BE2C (cell line): Measurements from ENCODE around the gene TERT.
"Not testable (repeated sequence)": the region's sequence is repeated elsewhere in the genome, so short reads cannot be mapped to it uniquely, and the experiment has no call there.

Experiments
- DNase-seq: peaks from one replicate; pipeline ENCODE4 v3.0.0-alpha.2; 2020
- H3K27me3 ChIP-seq: fragments of 250-450 bp; sonication (Bioruptor Pico); 2 replicates; pipeline ENCODE4 v1.5.1; 2020; ENCODE audit warnings: mild to moderate bottlenecking
- H3K36me3 ChIP-seq: fragments of 250-450 bp; sonication (Bioruptor Pico); 2 replicates; pipeline ENCODE4 v1.5.1; 2020; ENCODE audit warnings: mild to moderate bottlenecking
- H3K4me1 ChIP-seq: fragments of 250-450 bp; sonication (Bioruptor Pico); 2 replicates; pipeline ENCODE4 v1.5.1; 2020
- H3K4me3 ChIP-seq: 2 replicates; pipeline ENCODE4 v1.5.1; 2011; ENCODE audit warnings: low read depth, low read length
- H3K9me3 ChIP-seq: fragments of 250-450 bp; sonication (Bioruptor Pico); 2 replicates; pipeline ENCODE4 v1.5.1; 2020
- TF ChIP-seq, protein P1 (sequence below): IDR thresholded peaks from 2 replicates; pipeline ENCODE4 v1.5.1; 2012; ENCODE audit warnings: mild to moderate bottlenecking, low read depth, low read length

The TERT gene

DNA sequence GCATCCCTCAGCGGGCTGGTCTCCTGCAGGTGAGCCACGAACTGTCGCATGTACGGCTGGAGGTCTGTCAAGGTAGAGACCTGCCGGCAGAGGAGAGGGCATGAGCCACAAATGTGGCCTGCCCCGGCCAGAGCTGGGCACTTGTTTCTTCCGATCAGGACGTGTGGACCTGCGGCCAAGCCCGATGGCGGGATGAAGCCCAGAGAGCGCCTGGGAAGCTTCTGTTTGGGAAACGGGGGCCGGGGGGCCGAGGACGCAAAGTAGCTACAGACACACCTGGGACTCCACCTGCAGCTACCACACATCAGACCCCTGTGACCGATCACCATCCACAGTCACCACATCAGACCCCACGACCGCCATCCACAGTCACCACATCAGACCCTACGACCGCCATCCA is 22.7 kb downstream of the TERT start:
- no peaks in the 10 kb centered on the region for H3K36me3 ChIP-seq

DNA sequence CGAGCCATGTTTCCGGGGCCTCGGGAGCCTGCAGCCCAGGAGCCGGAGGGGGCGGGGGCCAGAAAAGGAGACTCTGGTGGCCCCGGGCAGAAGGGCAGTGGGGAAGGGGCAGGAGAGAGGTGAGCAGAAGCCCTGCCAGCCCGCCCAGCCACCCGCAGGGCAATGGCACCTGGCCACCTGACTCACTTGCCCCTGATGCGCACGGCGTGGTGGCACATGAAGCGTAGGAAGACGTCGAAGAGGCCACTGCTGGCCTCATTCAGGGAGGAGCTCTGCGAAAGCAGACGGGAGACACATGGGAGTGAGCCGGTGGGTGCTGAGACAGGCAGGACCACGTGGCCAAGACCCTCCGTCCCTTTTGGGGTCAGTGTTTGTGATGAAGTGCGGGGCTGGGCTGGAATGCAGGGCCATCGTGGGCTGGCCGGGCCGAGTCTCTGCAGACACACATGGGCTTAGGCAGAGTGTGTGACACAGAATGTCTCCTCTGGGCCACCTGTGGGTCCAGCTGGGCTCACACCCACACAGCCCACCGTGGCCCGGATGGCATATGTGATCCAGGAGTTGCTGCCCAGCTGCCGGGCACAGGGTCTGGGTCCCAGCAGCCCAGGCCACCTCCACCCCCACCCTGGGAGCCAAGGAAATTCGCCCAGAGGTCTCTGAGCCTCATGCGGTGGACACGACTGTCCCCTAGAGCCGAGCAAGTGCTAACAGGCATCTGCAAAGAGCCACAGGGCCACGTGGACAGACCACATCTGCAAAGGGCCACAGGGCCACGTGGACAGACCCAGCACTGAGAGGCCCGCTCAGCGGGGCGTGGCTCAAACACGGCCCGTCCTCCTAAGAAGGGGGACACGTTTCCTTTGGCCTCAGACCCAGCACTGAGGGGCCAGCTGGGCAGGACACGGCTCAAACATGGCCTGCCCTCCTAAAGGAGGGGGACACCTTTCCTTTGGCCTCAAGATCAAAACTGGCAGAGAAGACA is 23.6 kb downstream of the TERT start:
- no peaks in the 10 kb centered on the region for H3K9me3 ChIP-seq
- H3K4me3 ChIP-seq: no peak overlapping the region
- TF ChIP-seq, protein P1, sequence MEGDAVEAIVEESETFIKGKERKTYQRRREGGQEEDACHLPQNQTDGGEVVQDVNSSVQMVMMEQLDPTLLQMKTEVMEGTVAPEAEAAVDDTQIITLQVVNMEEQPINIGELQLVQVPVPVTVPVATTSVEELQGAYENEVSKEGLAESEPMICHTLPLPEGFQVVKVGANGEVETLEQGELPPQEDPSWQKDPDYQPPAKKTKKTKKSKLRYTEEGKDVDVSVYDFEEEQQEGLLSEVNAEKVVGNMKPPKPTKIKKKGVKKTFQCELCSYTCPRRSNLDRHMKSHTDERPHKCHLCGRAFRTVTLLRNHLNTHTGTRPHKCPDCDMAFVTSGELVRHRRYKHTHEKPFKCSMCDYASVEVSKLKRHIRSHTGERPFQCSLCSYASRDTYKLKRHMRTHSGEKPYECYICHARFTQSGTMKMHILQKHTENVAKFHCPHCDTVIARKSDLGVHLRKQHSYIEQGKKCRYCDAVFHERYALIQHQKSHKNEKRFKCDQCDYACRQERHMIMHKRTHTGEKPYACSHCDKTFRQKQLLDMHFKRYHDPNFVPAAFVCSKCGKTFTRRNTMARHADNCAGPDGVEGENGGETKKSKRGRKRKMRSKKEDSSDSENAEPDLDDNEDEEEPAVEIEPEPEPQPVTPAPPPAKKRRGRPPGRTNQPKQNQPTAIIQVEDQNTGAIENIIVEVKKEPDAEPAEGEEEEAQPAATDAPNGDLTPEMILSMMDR: no peak
- no peaks in the 10 kb centered on the region for H3K4me1 ChIP-seq
- DNase-seq: no peak
- no peaks in the 10 kb centered on the region for H3K27me3 ChIP-seq
- H3K36me3 ChIP-seq: no peaks in the 10 kb centered on the region

More for the DNA sequence above, 22.7 kb downstream of the TERT start:
- no peaks in the 10 kb centered on the region for H3K27me3 ChIP-seq
- no peaks in the 10 kb centered on the region for H3K4me1 ChIP-seq
- DNase-seq: no peak
- TF ChIP-seq, protein P1: no peak
- no peaks in the 10 kb centered on the region for H3K9me3 ChIP-seq
- H3K4me3 ChIP-seq: no peak overlapping the region

DNA sequence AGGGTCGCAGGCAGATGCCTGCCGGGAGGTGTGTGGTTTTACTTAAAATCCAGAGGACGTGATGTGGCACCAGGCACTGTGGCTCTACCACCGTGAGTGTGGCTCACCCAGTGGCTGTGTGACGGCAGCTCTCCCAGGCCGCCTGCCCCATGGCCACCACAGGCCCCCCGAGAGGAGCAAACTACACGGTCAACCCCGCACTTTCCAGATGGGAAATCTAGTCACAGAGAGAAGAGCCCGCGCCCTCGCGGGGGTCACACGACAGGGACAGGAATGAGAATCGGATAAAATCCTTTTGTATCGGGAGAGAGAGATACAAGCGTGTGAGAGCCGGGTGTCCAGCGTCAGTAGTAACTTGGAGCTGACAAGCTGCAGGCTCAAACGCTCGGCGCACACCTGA is 24.4 kb downstream of the TERT start:
- no peak for DNase-seq
- Histone ChIP-seq H3K4me3 (no peak overlapping the region), H3K27me3 (no peaks in the 10 kb centered on the region), H3K9me3 (no peaks in the 10 kb centered on the region), H3K4me1 (no peaks in the 10 kb centered on the region), H3K36me3 (no peaks in the 10 kb centered on the region)
- TF ChIP-seq, protein P1: no peak

DNA sequence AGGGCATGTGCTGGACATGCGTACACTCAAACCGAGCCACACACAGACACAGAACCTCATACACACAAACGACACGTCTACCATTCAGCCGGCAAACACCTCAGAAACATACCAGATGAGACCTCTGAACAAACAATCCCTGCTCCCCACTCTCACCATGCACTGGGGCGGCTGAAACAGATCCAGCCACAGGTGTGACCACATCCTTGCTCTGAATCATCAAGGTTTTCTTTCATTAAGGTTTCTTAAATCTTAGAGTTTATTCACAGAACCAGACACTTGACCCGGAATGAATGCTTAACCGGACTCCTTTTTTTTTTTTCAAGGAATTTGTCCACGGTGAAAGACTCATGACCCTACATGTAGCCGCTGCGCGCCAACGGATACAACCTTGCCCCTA is 26.2 kb downstream of the TERT start:
- H3K4me1 ChIP-seq: no peaks in the 10 kb centered on the region
- no peaks in the 10 kb centered on the region for H3K27me3 ChIP-seq
- TF ChIP-seq, protein P1: no peak
- H3K4me3 ChIP-seq: no peak overlapping the region
- H3K36me3 ChIP-seq: no peaks in the 10 kb centered on the region
- H3K9me3 ChIP-seq: no peaks in the 10 kb centered on the region
- no peak for DNase-seq

DNA sequence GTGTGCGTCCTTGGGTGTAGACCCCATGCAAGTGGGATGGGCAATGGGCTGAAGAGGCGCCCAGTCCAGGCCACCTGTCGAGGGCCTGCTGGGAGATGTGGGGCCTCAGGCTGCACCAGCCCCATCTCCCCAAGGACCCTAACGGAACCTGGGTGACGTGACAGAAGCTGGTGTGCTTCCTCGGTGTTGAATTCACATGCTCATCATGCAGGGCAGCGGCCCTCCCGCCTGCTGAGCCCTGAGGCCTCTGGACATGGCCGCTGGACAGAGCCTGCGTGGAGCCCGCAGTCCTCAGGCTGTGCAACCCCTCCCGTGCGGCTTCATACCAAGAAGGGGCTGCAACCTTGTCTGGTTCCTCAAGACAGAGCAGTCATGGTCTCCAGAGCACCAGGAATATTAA is 26.8 kb downstream of the TERT start:
- Histone ChIP-seq H3K36me3 (no peaks in the 10 kb centered on the region), H3K9me3 (no peaks in the 10 kb centered on the region), H3K4me3 (no peak overlapping the region), H3K4me1 (no peaks in the 10 kb centered on the region), H3K27me3 (no peaks in the 10 kb centered on the region)
- no peak for DNase-seq
- TF ChIP-seq, protein P1: no peak

DNA sequence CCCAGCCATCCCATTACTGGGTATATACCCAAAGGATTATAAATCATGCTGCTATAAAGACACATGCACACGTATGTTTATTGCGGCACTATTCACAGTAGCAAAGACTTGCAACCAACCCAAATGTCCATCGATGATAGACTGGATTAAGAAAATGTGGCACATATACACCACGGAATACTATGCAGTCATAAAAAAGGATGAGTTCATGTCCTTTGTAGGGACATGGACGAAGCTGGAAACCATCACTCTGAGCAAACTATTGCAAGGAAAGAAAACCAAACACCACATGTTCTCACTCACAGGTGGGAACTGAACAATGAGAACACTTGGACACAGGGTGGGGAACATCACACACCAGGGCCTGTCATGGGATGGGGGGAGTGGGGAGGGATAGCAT is 27.4 kb downstream of the TERT start:
- not testable (repeated sequence) for H3K27me3 ChIP-seq, DNase-seq, H3K36me3 ChIP-seq, H3K4me3 ChIP-seq, H3K4me1 ChIP-seq, H3K9me3 ChIP-seq
